HG03039 (cell line): ENCODE measurements around the gene PTPN1.

Experiments
- ATAC-seq: cut with Tn5 transposase; IDR thresholded peaks from one replicate; pipeline ENCODE4 v1.9.1; 2021; ENCODE audit warnings: mild to moderate bottlenecking, moderate library complexity; ENCODE audit not compliant: unreplicated experiment

PTPN1 gene

GRCh38 chr20:50510706-50511542 lies 741 bp downstream of the PTPN1 start:
- no peak for ATAC-seq

- ATAC-seq: no peak
These were observed 2.1 kb downstream of the PTPN1 start for GRCh38 chr20:50512323-50512722.

- no peak for ATAC-seq
These were observed 3.2 kb downstream of the PTPN1 start for GRCh38 chr20:50513169-50514034.

- no peak for ATAC-seq
These were observed 3.8 kb downstream of the PTPN1 start for GRCh38 chr20:50514035-50514337.

- ATAC-seq: no peak
These were observed 4.6 kb downstream of the PTPN1 start for GRCh38 chr20:50514750-50515149.

- ATAC-seq: no peak
These were observed 5.4 kb downstream of the PTPN1 start for GRCh38 chr20:50515471-50516106.

GRCh38 chr20:50516180-50516934 lies 6.2 kb downstream of the PTPN1 start:
- ATAC-seq: no peak

GRCh38 chr20:50516935-50517816 lies 7.0 kb downstream of the PTPN1 start:
- no peak for ATAC-seq

GRCh38 chr20:50517817-50518154 lies 7.6 kb downstream of the PTPN1 start:
- no peak for ATAC-seq

- ATAC-seq: no peak
These were observed 8.1 kb downstream of the PTPN1 start for GRCh38 chr20:50518270-50518721.

- no peak for ATAC-seq
These were observed 9.0 kb downstream of the PTPN1 start for GRCh38 chr20:50519036-50519762.

- ATAC-seq: no peak
These were observed 10.2 kb downstream of the PTPN1 start for GRCh38 chr20:50520222-50520880.

- ATAC-seq: no peak
These were observed 11.3 kb downstream of the PTPN1 start for GRCh38 chr20:50521221-50522052.

- no peak for ATAC-seq
These were observed 12.0 kb downstream of the PTPN1 start for GRCh38 chr20:50522053-50522674.

- ATAC-seq: no peak
These were observed 13.5 kb downstream of the PTPN1 start for GRCh38 chr20:50523552-50524167.

- no peak for ATAC-seq
These were observed 15.5 kb downstream of the PTPN1 start for GRCh38 chr20:50525681-50526080.

GRCh38 chr20:50526403-50526989 lies 16.3 kb downstream of the PTPN1 start:
- no peak for ATAC-seq
